ENCODE data around the gene LAMA3.

- TF ChIP-seq CTCF (IDR thresholded peaks at IDR 0.05) (no peak), EP300 (IDR thresholded peaks at IDR 0.05) (no peak), POLR2AphosphoS5 (IDR thresholded peaks at IDR 0.05) (peak in 1 of 3 donors; percentile 49)
Measured at GRCh38 chr18:23650968-23651927, 38.0 kb upstream of the LAMA3 start.
